SU-DHL-6 (cell line): ENCODE data around the gene ACKR4.
"Not testable (repeated sequence)": the region's sequence is repeated elsewhere in the genome, so short reads cannot be mapped to it uniquely, and the experiment has no call there.

ENCODE experiments used
- H2AFZ ChIP-seq: fragments of 200-600 bp; sonication (generic); 2 replicates; pipeline ENCODE4 v1.6.1; 2014; ENCODE audit warnings: low read depth, mild to moderate bottlenecking, moderate library complexity, mixed read lengths, antibody characterized with exemption, low read length; ENCODE audit not compliant: severe bottlenecking
- H3F3A ChIP-seq: fragments of 200-600 bp; shearing (Covaris generic); 2 replicates; pipeline ENCODE4 v1.6.0; 2016; ENCODE audit warnings: antibody characterized with exemption, mild to moderate bottlenecking; ENCODE audit not compliant: insufficient read depth
- H3K27ac ChIP-seq: fragments of 200-600 bp; sonication (generic); 2 replicates; pipeline ENCODE4 v1.5.1; 2016; ENCODE audit warnings: low read depth, mild to moderate bottlenecking, low read length, moderate library complexity, mixed read lengths
- H3K27me3 ChIP-seq: fragments of 200-600 bp; sonication (generic), shearing (Covaris generic); 2 replicates; pipeline ENCODE4 v1.6.0; 2014; ENCODE audit warnings: mild to moderate bottlenecking, low read length
- H3K36me3 ChIP-seq: fragments of 200-600 bp; sonication (generic); 2 replicates; pipeline ENCODE4 v1.6.1; 2014; ENCODE audit warnings: mild to moderate bottlenecking, low read length, mixed read lengths
- H3K4me2 ChIP-seq: fragments of 300-600, 200-600 bp; shearing (Covaris generic), sonication (generic); 2 replicates; pipeline ENCODE4 v1.6.0; 2014; ENCODE audit warnings: low read length, low read depth, mild to moderate bottlenecking; ENCODE audit not compliant: poor library complexity, severe bottlenecking
- H3K4me3 ChIP-seq: fragments of 200-600 bp; sonication (generic); 2 replicates; pipeline ENCODE4 v1.5.1; 2014; ENCODE audit warnings: antibody characterized with exemption, low read length, mild to moderate bottlenecking, mixed read lengths; ENCODE audit not compliant: insufficient read depth, poor library complexity, severe bottlenecking
- H3K79me2 ChIP-seq: fragments of 200-600 bp; sonication (generic); 2 replicates; pipeline ENCODE4 v1.6.1; 2014; ENCODE audit warnings: mild to moderate bottlenecking, low read length, moderate library complexity; ENCODE audit not compliant: insufficient read depth
- H3K9ac ChIP-seq: fragments of 200-600 bp; sonication (generic); 2 replicates; pipeline ENCODE4 v1.7.0; 2014; ENCODE audit warnings: mild to moderate bottlenecking, low read length
- H3K9me2 ChIP-seq: fragments of 200-600 bp; sonication (generic); replicated peaks from 2 replicates; pipeline ENCODE4 v1.6.1; 2014; ENCODE audit warnings: low read length; ENCODE audit not compliant: insufficient read depth
- H3K9me3 ChIP-seq: fragments of 200-600 bp; sonication (generic); 2 replicates; pipeline ENCODE4 v1.6.1; 2014; ENCODE audit warnings: low read length, mixed read lengths; ENCODE audit not compliant: insufficient read depth
- H4K20me1 ChIP-seq: fragments of 200-600 bp; sonication (generic); 2 replicates; pipeline ENCODE4 v1.6.1; 2014; ENCODE audit warnings: low read depth, mild to moderate bottlenecking, antibody characterized with exemption, low read length, moderate library complexity, mixed read lengths
- EZH2phosphoT487 ChIP-seq: fragments of 200-600 bp; sonication (generic), shearing (Covaris generic); conservative IDR thresholded peaks from 2 replicates; pipeline ENCODE4 v1.6.1; 2018; ENCODE audit warnings: mild to moderate bottlenecking, antibody characterized with exemption, low read length, moderate library complexity, mixed read lengths
- TF ChIP-seq, protein P1 (sequence below): fragments of 200-600 bp; sonication (generic); IDR thresholded peaks from one replicate; pipeline ENCODE4 v1.5.1; 2017; ENCODE audit warnings: antibody characterized with exemption, mild to moderate bottlenecking, low read length, moderate library complexity; ENCODE audit not compliant: insufficient read depth, poor library complexity, severe bottlenecking

Gene ACKR4

DNA sequence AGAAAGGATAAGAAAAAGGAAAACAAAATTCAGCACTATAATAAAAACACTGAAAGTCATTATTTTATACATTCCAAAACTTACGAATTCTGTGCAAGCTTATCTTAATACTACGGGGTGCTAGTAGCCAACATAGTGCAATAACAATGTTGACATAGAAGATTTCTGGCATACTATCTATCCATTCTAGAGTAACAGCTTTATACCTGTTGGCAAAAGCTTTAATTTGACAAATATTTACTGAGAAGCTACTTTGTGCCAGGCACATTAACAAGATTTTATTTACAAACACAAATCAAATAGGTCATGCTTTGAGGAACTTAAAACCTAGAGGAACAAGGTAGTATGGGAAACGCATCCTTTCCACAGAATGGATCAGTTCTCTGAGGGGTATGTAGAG lies 1.1 kb downstream of the ACKR4 start:
- Histone ChIP-seq H3K79me2 (no peaks in the 10 kb centered on the region), H2AFZ (no peak overlapping the region), H3K4me3 (no peak overlapping the region), H3K9me2 (no peaks in the 10 kb centered on the region), H3K27me3 (no peaks in the 10 kb centered on the region), H3K36me3 (peaks cover 4% of the 10 kb centered on the region; the same call in 1 of the 2 replicates), H3F3A (no peaks in the 10 kb centered on the region), H3K4me2 (no peak overlapping the region), H3K9ac (no peak overlapping the region), H3K27ac (no peak overlapping the region), H4K20me1 (no peaks in the 10 kb centered on the region), H3K9me3 (no peaks in the 10 kb centered on the region)
- TF ChIP-seq, protein P1, sequence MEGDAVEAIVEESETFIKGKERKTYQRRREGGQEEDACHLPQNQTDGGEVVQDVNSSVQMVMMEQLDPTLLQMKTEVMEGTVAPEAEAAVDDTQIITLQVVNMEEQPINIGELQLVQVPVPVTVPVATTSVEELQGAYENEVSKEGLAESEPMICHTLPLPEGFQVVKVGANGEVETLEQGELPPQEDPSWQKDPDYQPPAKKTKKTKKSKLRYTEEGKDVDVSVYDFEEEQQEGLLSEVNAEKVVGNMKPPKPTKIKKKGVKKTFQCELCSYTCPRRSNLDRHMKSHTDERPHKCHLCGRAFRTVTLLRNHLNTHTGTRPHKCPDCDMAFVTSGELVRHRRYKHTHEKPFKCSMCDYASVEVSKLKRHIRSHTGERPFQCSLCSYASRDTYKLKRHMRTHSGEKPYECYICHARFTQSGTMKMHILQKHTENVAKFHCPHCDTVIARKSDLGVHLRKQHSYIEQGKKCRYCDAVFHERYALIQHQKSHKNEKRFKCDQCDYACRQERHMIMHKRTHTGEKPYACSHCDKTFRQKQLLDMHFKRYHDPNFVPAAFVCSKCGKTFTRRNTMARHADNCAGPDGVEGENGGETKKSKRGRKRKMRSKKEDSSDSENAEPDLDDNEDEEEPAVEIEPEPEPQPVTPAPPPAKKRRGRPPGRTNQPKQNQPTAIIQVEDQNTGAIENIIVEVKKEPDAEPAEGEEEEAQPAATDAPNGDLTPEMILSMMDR: no peak
- TF ChIP-seq EZH2phosphoT487: no peak

DNA sequence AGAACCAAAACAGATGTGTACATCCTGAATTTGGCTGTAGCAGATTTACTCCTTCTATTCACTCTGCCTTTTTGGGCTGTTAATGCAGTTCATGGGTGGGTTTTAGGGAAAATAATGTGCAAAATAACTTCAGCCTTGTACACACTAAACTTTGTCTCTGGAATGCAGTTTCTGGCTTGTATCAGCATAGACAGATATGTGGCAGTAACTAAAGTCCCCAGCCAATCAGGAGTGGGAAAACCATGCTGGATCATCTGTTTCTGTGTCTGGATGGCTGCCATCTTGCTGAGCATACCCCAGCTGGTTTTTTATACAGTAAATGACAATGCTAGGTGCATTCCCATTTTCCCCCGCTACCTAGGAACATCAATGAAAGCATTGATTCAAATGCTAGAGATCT lies 3.5 kb downstream of the ACKR4 start:
- not testable (repeated sequence) for H3K9ac ChIP-seq, H3K9me2 ChIP-seq, H3K9me3 ChIP-seq, H3K27ac ChIP-seq, H2AFZ ChIP-seq, H3K4me3 ChIP-seq, H4K20me1 ChIP-seq, H3K79me2 ChIP-seq, H3K4me2 ChIP-seq, H3K36me3 ChIP-seq, H3K27me3 ChIP-seq, H3F3A ChIP-seq

DNA sequence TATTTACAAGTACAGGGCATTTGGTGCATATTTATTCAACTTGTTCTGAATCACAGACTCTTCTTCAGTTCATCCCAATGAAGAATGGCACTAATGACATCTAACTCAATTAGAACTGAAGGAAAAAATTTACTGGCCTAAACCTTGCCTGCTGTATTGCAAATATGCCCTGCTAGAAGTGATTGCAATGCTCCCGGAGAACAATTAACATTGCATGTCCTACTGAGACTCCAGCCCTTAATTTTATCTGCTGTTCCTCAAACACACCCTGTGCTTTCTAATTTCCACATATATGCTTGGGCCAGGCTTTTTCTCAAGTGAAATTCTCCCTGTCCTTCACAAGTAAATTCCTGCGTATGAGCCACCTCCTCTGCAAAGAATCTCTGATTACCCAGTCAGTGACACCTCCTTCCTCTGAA lies 8.3 kb downstream of the ACKR4 start:
- H3K79me2 ChIP-seq: no peaks in the 10 kb centered on the region
- no peak for TF ChIP-seq EZH2phosphoT487
- TF ChIP-seq, protein P1: no peak

GRCh38 chr3:132606085-132606484 lies 9.0 kb downstream of the ACKR4 start:
- no peak overlapping the region for H3K27ac ChIP-seq
- H3K4me2 ChIP-seq: no peak overlapping the region
- no peaks in the 10 kb centered on the region for H3K36me3 ChIP-seq
- H3K9me3 ChIP-seq: no peaks in the 10 kb centered on the region
- H2AFZ ChIP-seq: no peak overlapping the region
- no peak overlapping the region for H3K4me3 ChIP-seq
- H3F3A ChIP-seq: no peaks in the 10 kb centered on the region
- H3K9ac ChIP-seq: no peak overlapping the region
- H3K79me2 ChIP-seq: no peaks in the 10 kb centered on the region
- TF ChIP-seq, protein P1: no peak
- no peak for TF ChIP-seq EZH2phosphoT487
- H3K27me3 ChIP-seq: no peaks in the 10 kb centered on the region
- no peaks in the 10 kb centered on the region for H3K9me2 ChIP-seq
- H4K20me1 ChIP-seq: no peaks in the 10 kb centered on the region

More for the DNA sequence above, 8.3 kb downstream of the ACKR4 start:
- H3F3A ChIP-seq: no peaks in the 10 kb centered on the region
- no peak overlapping the region for H3K4me3 ChIP-seq
- no peak overlapping the region for H3K4me2 ChIP-seq
- H2AFZ ChIP-seq: no peak overlapping the region
- H3K9ac ChIP-seq: no peak overlapping the region
- no peak overlapping the region for H3K27ac ChIP-seq
- H3K9me3 ChIP-seq: no peaks in the 10 kb centered on the region
- no peaks in the 10 kb centered on the region for H3K36me3 ChIP-seq
- no peaks in the 10 kb centered on the region for H3K9me2 ChIP-seq
- no peaks in the 10 kb centered on the region for H3K27me3 ChIP-seq
- no peaks in the 10 kb centered on the region for H4K20me1 ChIP-seq

DNA sequence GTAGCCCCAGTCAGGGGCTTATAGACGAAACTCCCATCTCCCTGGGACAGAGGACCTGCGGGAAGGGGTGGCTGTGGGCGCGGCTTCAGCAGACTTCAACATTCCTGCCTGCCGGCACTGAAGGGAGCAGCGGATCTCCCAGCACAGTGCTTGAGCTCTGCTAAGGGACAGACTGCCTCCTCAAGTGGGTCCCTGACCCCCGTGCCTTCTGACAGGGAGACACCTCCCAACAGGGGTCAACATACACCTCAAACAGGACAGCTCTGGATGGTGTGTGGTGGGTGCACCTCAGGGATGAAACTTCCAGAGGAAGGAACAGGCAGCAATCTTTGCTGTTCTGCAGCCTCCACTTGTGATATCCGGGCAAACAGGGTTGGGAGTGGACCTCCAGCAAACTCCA lies 9.6 kb downstream of the ACKR4 start:
- not testable (repeated sequence) for H3K4me3 ChIP-seq, H4K20me1 ChIP-seq, H3K79me2 ChIP-seq, H3K27ac ChIP-seq, H2AFZ ChIP-seq, H3K9me2 ChIP-seq, H3K9ac ChIP-seq, H3K9me3 ChIP-seq, H3K36me3 ChIP-seq, H3K27me3 ChIP-seq, H3K4me2 ChIP-seq, H3F3A ChIP-seq

DNA sequence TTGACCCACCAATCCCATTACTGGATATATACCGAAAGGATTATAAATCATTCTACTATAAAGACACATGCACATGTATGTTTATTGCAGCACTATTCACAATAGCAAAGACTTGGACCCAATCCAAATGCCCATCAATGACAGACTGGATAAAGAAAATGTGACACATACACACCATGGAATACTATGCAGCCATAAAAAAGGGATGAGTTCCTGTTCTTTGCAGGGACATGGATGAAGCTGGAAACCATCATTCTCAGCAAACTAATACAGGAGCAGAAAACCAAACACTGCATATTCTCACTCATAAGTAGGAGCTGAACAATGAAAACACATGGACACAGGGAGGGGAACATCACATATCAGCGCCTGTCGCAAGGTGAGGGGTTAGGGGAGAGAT lies 18.2 kb downstream of the ACKR4 start:
- H3K9ac ChIP-seq, H3K9me3 ChIP-seq, H3K9me2 ChIP-seq, H3K79me2 ChIP-seq, H3K27ac ChIP-seq, H4K20me1 ChIP-seq, H3K36me3 ChIP-seq, H3K4me2 ChIP-seq, H2AFZ ChIP-seq, H3K27me3 ChIP-seq, H3K4me3 ChIP-seq, H3F3A ChIP-seq: not testable (repeated sequence)
